Hepatocyte (in vitro differentiated cells): ENCODE data around the gene SNCG.

Experiments used
- EZH2 ChIP-seq: fragments of 200-600 bp; sonication (generic); IDR thresholded peaks from 2 replicates; pipeline ENCODE4 v1.6.1; 2016; ENCODE audit warnings: antibody characterized with exemption, mild to moderate bottlenecking, borderline replicate concordance
- TF ChIP-seq, protein P1 (sequence below): fragments of 200-600 bp; sonication (generic); IDR thresholded peaks from 2 replicates; pipeline ENCODE4 v1.5.1; 2016; ENCODE audit warnings: antibody characterized with exemption, mild to moderate bottlenecking; ENCODE audit not compliant: poor library complexity

DNA sequence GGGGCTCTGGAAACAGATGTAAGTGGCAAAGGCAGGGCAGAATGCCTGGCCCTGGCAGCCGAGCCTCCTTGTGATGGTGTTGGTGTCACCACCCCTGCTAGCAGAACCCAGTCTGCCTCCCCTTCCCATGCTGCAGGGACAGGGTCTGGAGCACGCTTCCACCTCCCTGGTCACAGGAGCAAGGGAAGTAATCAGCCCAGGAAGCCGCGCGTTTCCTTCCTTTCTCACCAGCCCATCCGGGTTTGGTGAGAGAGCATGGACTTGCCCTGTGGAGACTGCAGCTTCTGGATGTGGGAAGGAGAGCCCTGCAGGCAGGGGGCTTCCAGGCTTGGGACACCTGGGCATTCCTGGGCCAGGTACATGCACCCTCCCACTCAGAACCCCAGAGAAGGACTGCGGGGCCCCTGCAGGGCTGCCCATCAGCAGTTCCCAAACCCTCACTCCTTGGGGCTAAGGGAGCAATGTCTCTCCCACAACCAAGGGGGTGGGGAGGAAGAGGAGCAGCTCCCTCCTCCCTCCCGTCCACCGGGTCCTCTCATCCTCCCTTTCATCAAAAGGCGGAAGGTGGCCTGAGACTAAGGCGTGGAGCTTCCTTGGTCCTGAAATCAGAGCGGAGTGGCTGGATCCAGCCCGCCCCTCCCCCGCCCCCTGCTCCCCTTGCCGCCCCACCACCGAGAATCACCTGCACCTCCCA is 2.8 kb upstream of the SNCG start:
- TF ChIP-seq, protein P1, sequence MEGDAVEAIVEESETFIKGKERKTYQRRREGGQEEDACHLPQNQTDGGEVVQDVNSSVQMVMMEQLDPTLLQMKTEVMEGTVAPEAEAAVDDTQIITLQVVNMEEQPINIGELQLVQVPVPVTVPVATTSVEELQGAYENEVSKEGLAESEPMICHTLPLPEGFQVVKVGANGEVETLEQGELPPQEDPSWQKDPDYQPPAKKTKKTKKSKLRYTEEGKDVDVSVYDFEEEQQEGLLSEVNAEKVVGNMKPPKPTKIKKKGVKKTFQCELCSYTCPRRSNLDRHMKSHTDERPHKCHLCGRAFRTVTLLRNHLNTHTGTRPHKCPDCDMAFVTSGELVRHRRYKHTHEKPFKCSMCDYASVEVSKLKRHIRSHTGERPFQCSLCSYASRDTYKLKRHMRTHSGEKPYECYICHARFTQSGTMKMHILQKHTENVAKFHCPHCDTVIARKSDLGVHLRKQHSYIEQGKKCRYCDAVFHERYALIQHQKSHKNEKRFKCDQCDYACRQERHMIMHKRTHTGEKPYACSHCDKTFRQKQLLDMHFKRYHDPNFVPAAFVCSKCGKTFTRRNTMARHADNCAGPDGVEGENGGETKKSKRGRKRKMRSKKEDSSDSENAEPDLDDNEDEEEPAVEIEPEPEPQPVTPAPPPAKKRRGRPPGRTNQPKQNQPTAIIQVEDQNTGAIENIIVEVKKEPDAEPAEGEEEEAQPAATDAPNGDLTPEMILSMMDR, result no peak
- no peak for TF ChIP-seq EZH2
